Thyroid gland (tissue), 4 donors: ENCODE data around the gene MYT1. TPM values are rescaled to one million over a fixed set of nuclear protein-coding genes. Genes with fewer than 3 reads are reported as not detected.

ENCODE experiments used
- DNase-seq, 2 donors: peaks; one replicate each; pipeline ENCODE4 v3.0.0-alpha.2; 2019
- H3K27ac ChIP-seq, 3 donors: fragments of 200-600 bp; sonication (generic); 1 replicate in 2 of 3; 2 replicates in 1 of 3; pipeline ENCODE4 v1.5.1; 2016 to 2019; ENCODE audit warnings: mild to moderate bottlenecking in 1 of 3, moderate library complexity in 1 of 3
- H3K27me3 ChIP-seq: fragments of 200-600 bp; sonication (generic); one replicate; pipeline ENCODE4 v1.5.1; 2019
- H3K36me3 ChIP-seq, 2 donors: fragments of 200-600 bp; sonication (generic); one replicate each; pipeline ENCODE4 v1.5.1; 2016 to 2019
- H3K4me1 ChIP-seq, 2 donors: fragments of 200-600 bp; sonication (generic); one replicate each; pipeline ENCODE4 v1.5.1; 2017 to 2019
- H3K4me3 ChIP-seq, 3 donors: fragments of 200-600 bp; sonication (generic); replicated peaks in 1 of 3; 1 replicate in 2 of 3; 2 replicates in 1 of 3; pipeline ENCODE4 v1.5.1; 2016; ENCODE audit warnings: mild to moderate bottlenecking in 1 of 3
- H3K9me3 ChIP-seq: fragments of 200-600 bp; sonication (generic); one replicate; pipeline ENCODE4 v1.5.1; 2017
- POLR2A ChIP-seq, 2 donors: fragments of 450-650 bp; IDR thresholded peaks; one replicate each; pipeline ENCODE4 v1.6.1; 2017; ENCODE audit warnings: antibody characterized with exemption in 2 of 2, mild to moderate bottlenecking in 2 of 2, moderate library complexity in 1 of 2
- WGBS, 2 donors: methylation state at CpG; one replicate each; pipeline ENCODE4 v1.1.5; 2017; 5-methylcytosine and 5-hydroxymethylcytosine counted together
- intact Hi-C: fragments of 100-400 bp; cut with DNase I; formaldehyde crosslinking; loops from one replicate; pipeline ENCODE4 v1.15.1; 2023
- total RNA-seq, 4 donors: library from RNA; depleted of rRNA; stranded (reverse); fragments of >200 nt; gene quantifications; one replicate each; pipeline ENCODE4 v1.2.3, GENCODE V29; 2016
- TF ChIP-seq, protein P1 (sequence below), 6 experiments: fragments of 200-600 bp in 3 of 6; fragments of 450-650 bp in 3 of 6; sonication (generic) in 3 of 6; IDR thresholded peaks; one replicate each; pipeline ENCODE4 v1.5.1; 2016 to 2019; ENCODE audit warnings: antibody characterized with exemption in 6 of 6, mild to moderate bottlenecking in 2 of 6, inconsistent platforms in 1 of 6, moderate library complexity in 1 of 6

Gene MYT1
- total RNA-seq, 4 donors from 2014 or later: 0.42 to 1.8 (median 1.1) TPM

DNA sequence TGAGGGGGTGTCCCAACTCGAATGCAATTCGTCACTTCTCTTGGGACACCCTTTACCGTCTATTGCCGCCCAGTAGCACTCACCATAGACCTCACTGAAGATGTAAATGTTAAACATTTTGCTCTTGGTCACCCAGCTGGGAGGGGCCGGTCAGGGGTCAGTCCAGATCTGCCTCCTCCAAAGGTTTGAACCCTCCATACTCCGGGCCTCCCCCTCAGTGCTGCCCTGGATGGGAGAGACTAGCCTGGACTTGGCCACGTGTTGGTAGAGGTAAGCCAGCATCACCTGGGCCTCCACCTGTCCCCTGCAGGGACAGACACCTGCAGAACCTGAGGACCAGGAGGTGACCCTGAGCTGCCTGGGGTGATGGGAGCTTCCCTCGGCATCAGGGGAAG is 5.0 kb upstream of the MYT1 start:
- Histone ChIP-seq H3K4me1 (no peaks in the 10 kb centered on the region), H3K27me3 (no peaks in the 10 kb centered on the region), H3K36me3 (no peaks in the 10 kb centered on the region), H3K27ac (no peak overlapping the region), H3K9me3 (no peaks in the 10 kb centered on the region), H3K4me3 (no peak overlapping the region)
- WGBS, 2 donors: 87 to 89% methylated on average over 7 to 8 of the region's 8 CpGs
- no peak for DNase-seq
- TF ChIP-seq, protein P1, sequence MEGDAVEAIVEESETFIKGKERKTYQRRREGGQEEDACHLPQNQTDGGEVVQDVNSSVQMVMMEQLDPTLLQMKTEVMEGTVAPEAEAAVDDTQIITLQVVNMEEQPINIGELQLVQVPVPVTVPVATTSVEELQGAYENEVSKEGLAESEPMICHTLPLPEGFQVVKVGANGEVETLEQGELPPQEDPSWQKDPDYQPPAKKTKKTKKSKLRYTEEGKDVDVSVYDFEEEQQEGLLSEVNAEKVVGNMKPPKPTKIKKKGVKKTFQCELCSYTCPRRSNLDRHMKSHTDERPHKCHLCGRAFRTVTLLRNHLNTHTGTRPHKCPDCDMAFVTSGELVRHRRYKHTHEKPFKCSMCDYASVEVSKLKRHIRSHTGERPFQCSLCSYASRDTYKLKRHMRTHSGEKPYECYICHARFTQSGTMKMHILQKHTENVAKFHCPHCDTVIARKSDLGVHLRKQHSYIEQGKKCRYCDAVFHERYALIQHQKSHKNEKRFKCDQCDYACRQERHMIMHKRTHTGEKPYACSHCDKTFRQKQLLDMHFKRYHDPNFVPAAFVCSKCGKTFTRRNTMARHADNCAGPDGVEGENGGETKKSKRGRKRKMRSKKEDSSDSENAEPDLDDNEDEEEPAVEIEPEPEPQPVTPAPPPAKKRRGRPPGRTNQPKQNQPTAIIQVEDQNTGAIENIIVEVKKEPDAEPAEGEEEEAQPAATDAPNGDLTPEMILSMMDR (IDR thresholded peaks at IDR 0.05): no peak
- no peak for TF ChIP-seq POLR2A (IDR thresholded peaks at IDR 0.05)
- intact Hi-C loops: no loop called here

DNA sequence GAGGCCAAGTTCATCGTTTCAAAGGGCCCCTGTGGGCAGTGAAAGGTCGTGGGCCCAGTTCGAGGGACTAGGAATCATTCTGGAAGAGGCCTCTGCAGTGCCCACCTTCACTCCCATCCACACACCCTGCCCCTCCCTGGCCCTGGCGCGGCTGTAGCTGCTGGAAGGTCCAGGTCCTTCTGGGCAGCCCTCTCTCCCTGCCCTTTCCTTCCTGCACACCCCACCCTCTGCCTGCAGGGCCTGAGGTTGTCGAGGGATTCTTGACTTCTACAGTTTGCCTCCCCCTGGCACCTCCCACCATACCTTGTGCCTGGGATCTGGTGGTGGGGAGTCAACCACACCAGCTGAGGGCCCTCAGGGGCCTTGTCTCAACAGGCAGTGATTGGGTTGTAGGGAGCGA is 4.5 kb upstream of the MYT1 start:
- intact Hi-C loops: no loop called here
- H3K4me3 ChIP-seq: no peak overlapping the region
- H3K4me1 ChIP-seq: no peaks in the 10 kb centered on the region
- H3K36me3 ChIP-seq: no peaks in the 10 kb centered on the region
- TF ChIP-seq, protein P1 (IDR thresholded peaks at IDR 0.05): no peak
- TF ChIP-seq POLR2A (IDR thresholded peaks at IDR 0.05): no peak
- no peak overlapping the region for H3K27ac ChIP-seq
- H3K27me3 ChIP-seq: no peaks in the 10 kb centered on the region
- no peaks in the 10 kb centered on the region for H3K9me3 ChIP-seq
- no peak for DNase-seq
- WGBS, 2 donors: 64 to 69% methylated on average over 7 of the region's 7 CpGs

DNA sequence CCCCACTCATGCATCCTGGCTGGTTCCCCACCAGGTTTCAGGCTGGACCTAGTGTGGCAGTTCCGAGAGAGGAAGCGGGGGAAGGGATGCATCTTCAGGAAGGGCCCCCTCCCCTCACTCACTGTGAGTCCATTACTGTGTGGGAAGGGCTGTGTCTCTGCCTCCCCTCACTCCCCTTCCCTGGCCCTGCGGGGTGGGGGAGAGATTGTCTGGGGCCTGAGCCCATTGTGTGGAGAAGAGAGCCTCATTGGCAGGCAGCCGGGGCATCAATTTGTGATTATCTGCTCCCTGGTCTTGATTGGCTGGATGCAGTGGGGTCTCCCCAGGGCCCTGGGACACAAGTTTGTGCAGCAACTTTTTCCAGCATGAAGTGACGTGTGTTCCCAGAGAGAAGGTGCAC is 4.1 kb upstream of the MYT1 start:
- TF ChIP-seq, protein P1 (IDR thresholded peaks at IDR 0.05): no peak
- no peak for TF ChIP-seq POLR2A (IDR thresholded peaks at IDR 0.05)
- DNase-seq: no peak
- no peaks in the 10 kb centered on the region for H3K27me3 ChIP-seq
- H3K9me3 ChIP-seq: no peaks in the 10 kb centered on the region
- H3K4me1 ChIP-seq: no peaks in the 10 kb centered on the region
- 26 to 56% methylated on average over 3 to 5 of the region's 5 CpGs for WGBS, 2 donors
- no peak overlapping the region for H3K4me3 ChIP-seq
- no peaks in the 10 kb centered on the region for H3K36me3 ChIP-seq
- H3K27ac ChIP-seq: no peak overlapping the region
- intact Hi-C loops: no loop called here

DNA sequence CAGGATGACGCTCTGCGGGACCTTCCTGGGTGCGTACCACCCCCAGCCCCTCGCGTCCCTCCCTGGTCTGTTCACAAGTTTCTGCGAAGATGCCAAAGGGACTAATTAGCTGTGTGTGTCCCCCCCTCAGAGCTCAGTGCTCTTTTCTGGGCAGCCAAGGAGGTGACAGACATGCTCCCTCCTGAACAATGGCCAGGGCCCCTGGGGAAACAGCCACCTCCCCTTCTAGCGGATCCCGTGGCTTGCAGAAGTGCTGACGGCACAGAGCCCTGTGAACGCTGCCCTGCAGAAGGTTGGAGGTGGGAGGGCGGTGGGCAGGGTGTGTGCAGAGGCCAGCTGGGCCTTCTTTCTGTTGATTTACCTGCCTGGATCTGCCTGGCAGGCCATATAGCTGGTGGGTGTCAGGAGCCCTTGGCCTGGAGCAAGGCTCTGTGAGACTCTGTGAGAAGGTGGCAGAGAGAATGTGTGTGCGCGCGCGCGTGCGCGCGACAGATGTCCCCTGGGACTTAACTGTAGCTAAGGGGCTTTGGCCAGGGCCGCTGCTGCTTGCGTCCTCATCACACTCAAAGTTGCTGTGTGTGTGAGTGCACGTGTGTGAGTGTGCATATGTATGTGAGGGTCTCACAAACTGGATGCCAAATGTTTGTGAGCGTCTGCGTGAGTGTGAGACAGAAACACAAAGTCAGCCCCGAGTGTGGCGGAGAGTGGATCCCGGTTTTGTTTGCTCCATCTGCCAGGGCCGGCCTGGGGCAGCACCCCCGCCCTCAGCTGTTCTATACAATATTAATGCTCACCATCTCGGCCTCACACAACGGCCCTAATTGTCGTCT is 3.5 kb upstream of the MYT1 start:
- TF ChIP-seq, protein P1 (IDR thresholded peaks at IDR 0.05): no peak
- no peak for TF ChIP-seq POLR2A (IDR thresholded peaks at IDR 0.05)
- Histone ChIP-seq H3K36me3 (no peaks in the 10 kb centered on the region), H3K27ac (no peak overlapping the region), H3K27me3 (no peaks in the 10 kb centered on the region), H3K4me3 (no peak overlapping the region), H3K4me1 (no peaks in the 10 kb centered on the region), H3K9me3 (no peaks in the 10 kb centered on the region)
- WGBS, 2 donors: 63 to 65% methylated on average over 25 to 32 of the region's 32 CpGs
- intact Hi-C loops: no loop called here
- no peak for DNase-seq
